Measurements from ENCODE around the gene TSPAN17. TPM values are rescaled to one million over a fixed set of nuclear protein-coding genes. Genes with fewer than 3 reads are reported as not detected.

Gene TSPAN17
- total and polyA plus RNA-seq, 10 of the 15 experiments (the other 5 are each of a cell fraction or from before 2014, with no cell fraction given) = 0.24 to 17.1 (median 10.4) TPM

- TF ChIP-seq, protein P1, sequence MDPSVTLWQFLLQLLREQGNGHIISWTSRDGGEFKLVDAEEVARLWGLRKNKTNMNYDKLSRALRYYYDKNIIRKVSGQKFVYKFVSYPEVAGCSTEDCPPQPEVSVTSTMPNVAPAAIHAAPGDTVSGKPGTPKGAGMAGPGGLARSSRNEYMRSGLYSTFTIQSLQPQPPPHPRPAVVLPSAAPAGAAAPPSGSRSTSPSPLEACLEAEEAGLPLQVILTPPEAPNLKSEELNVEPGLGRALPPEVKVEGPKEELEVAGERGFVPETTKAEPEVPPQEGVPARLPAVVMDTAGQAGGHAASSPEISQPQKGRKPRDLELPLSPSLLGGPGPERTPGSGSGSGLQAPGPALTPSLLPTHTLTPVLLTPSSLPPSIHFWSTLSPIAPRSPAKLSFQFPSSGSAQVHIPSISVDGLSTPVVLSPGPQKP (IDR thresholded peaks at IDR 0.05; ENCODE audit: low read depth, low read length) = no peak
- TF ChIP-seq ZBED1 (IDR thresholded peaks at IDR 0.05; ENCODE audit: borderline replicate concordance) = no peak
- TF ChIP-seq EP300 (IDR thresholded peaks at IDR 0.05; ENCODE audit: borderline replicate concordance in 1 of 2, control insufficient read depth in 1 of 2, low read depth in 2 of 2, low read length in 2 of 2) = no peak
- TF ChIP-seq SMARCA5 (IDR thresholded peaks at IDR 0.05) = 0 out of 2 replicates have a peak, but pooled peaks have one; percentile 65
- no peak for TF ChIP-seq ATF2 (IDR thresholded peaks at IDR 0.05; ENCODE audit: low read length)
- TF ChIP-seq, protein P2, sequence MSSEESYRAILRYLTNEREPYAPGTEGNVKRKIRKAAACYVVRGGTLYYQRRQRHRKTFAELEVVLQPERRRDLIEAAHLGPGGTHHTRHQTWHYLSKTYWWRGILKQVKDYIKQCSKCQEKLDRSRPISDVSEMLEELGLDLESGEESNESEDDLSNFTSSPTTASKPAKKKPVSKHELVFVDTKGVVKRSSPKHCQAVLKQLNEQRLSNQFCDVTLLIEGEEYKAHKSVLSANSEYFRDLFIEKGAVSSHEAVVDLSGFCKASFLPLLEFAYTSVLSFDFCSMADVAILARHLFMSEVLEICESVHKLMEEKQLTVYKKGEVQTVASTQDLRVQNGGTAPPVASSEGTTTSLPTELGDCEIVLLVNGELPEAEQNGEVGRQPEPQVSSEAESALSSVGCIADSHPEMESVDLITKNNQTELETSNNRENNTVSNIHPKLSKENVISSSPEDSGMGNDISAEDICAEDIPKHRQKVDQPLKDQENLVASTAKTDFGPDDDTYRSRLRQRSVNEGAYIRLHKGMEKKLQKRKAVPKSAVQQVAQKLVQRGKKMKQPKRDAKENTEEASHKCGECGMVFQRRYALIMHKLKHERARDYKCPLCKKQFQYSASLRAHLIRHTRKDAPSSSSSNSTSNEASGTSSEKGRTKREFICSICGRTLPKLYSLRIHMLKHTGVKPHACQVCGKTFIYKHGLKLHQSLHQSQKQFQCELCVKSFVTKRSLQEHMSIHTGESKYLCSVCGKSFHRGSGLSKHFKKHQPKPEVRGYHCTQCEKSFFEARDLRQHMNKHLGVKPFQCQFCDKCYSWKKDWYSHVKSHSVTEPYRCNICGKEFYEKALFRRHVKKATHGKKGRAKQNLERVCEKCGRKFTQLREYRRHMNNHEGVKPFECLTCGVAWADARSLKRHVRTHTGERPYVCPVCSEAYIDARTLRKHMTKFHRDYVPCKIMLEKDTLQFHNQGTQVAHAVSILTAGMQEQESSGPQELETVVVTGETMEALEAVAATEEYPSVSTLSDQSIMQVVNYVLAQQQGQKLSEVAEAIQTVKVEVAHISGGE (CRISPR knock-in tag; IDR thresholded peaks at IDR 0.05) = no peak
- TF ChIP-seq MLLT1 (IDR thresholded peaks at IDR 0.05) = no peak
- TF ChIP-seq NBN (IDR thresholded peaks at IDR 0.05) = 0 out of 2 replicates have a peak, but pooled peaks have one; percentile 20
- no peak for TF ChIP-seq ASH2L (IDR thresholded peaks at IDR 0.05; ENCODE audit: borderline replicate concordance, low read depth)
- TF ChIP-seq STAT3 (IDR thresholded peaks at IDR 0.05; ENCODE audit: low read depth, low read length) = no peak
- TF ChIP-seq CTCF (IDR thresholded peaks at IDR 0.05 in 2 of 3, conservative IDR thresholded peaks at IDR 0.05 in 1 of 3; ENCODE audit: control insufficient read depth in 2 of 3, extremely low read depth in 1 of 3, insufficient read depth in 1 of 3, low read depth in 3 of 3, low read length in 3 of 3) = peak; percentile 95 to 98 (median 96); a peak in 5 of 6 replicates
- TF ChIP-seq SMAD5 (IDR thresholded peaks at IDR 0.05; ENCODE audit: low read depth) = no peak
- no peak for TF ChIP-seq ZNF622 (IDR thresholded peaks at IDR 0.05)
- TF ChIP-seq SMAD1 (IDR thresholded peaks at IDR 0.05; ENCODE audit: low read depth, partially characterized antibody) = no peak
- no peak for TF ChIP-seq HDAC6 (IDR thresholded peaks at IDR 0.05; ENCODE audit: unreplicated experiment)
- no peak for TF ChIP-seq USF2 (IDR thresholded peaks at IDR 0.05; ENCODE audit: borderline replicate concordance, low read depth, low read length)
- no peak for TF ChIP-seq ZNF217 (IDR thresholded peaks at IDR 0.05)
- TF ChIP-seq EGR1 (IDR thresholded peaks at IDR 0.05; ENCODE audit: borderline replicate concordance in 1 of 2, low read depth in 2 of 2, low read length in 2 of 2) = peak; percentile 84 to 98
- no peak for TF ChIP-seq SUZ12 (IDR thresholded peaks at IDR 0.05; ENCODE audit: unreplicated experiment)
These were observed 13.8 kb downstream of the TSPAN17 start (continued) for GRCh38 chr5:176660860-176661641.
